Muscle of leg (tissue), 11 donors: Measurements from ENCODE around the gene FOSL2. TPM values are rescaled to one million over a fixed set of nuclear protein-coding genes. Genes with fewer than 3 reads are reported as not detected.
A peak's percentile ranks its signal among the peaks of the same experiment; 100 is the strongest.
"Not testable (repeated sequence)": the region's sequence is repeated elsewhere in the genome, so short reads cannot be mapped to it uniquely, and the experiment has no call there.

Experiments used
- DNase-seq: peaks from one replicate; pipeline ENCODE4 v3.0.0; 2013
- H3K27ac ChIP-seq: one replicate; pipeline ENCODE4 v1.5.1; 2013; ENCODE audit warnings: mild to moderate bottlenecking, low read length, control low read depth
- H3K27me3 ChIP-seq: one replicate; pipeline ENCODE4 v1.6.1; 2013; ENCODE audit warnings: low read length; ENCODE audit not compliant: control insufficient read depth, insufficient read depth
- H3K36me3 ChIP-seq: one replicate; pipeline ENCODE4 v1.6.1; 2013; ENCODE audit warnings: low read length; ENCODE audit not compliant: control insufficient read depth, insufficient read depth
- H3K4me1 ChIP-seq: one replicate; pipeline ENCODE4 v1.6.1; 2013; ENCODE audit warnings: low read length; ENCODE audit not compliant: control insufficient read depth, insufficient read depth
- H3K4me3 ChIP-seq: one replicate; pipeline ENCODE4 v1.5.1; 2013; ENCODE audit warnings: low read length, control low read depth
- H3K9me3 ChIP-seq: replicated peaks from 2 replicates; pipeline ENCODE4 v1.6.1; 2013; ENCODE audit warnings: low read depth, low read length; ENCODE audit not compliant: control insufficient read depth
- WGBS: methylation state at CpG from one replicate; pipeline ENCODE4 v1.1.5; 2013; ENCODE audit warnings: missing lambda C conversion rate; ENCODE audit not compliant: insufficient coverage; 5-methylcytosine and 5-hydroxymethylcytosine counted together
- polyA plus RNA-seq, 8 donors: library from polyadenylated mRNA; unstranded; fragments of 120-200 nt; gene quantifications; one replicate each; pipeline versions ENCODE4 v1.2.1 to v1.2.3, GENCODE V29; 2013; ENCODE audit warnings: inconsistent platforms in 1 of 8, low replicate concordance in 1 of 8; ENCODE audit not compliant: insufficient read length in 8 of 8, insufficient read depth in 1 of 8
- total RNA-seq: library from RNA; stranded (reverse); fragments of 120-200 nt; gene quantifications from one replicate; pipeline ENCODE4 v1.2.4, GENCODE V29; 2013

FOSL2 gene
- total and polyA plus RNA-seq, 9 donors, result 11.0 to 25.6 (median 14.8) TPM

- no peak overlapping the region for H3K4me3 ChIP-seq
- WGBS, result 86% methylated on average over 8 of the region's 11 CpGs
- H3K4me1 ChIP-seq, result peaks cover 63% of the 10 kb centered on the region
Observed at GRCh38 chr2:28363686-28364280, 28.9 kb upstream of the FOSL2 start.

GRCh38 chr2:28364610-28365009, 28.0 kb upstream of the FOSL2 start:
- H3K4me1 ChIP-seq, result peaks cover 58% of the 10 kb centered on the region
- H3K9me3 ChIP-seq, result no peaks in the 10 kb centered on the region
- peak overlapping the region; percentile 49 for H3K27ac ChIP-seq
- DNase-seq, result no peak
- H3K27me3 ChIP-seq, result no peaks in the 10 kb centered on the region
- no CpG with 5 or more reads among the region's 3 CpGs for WGBS
- no peak overlapping the region for H3K4me3 ChIP-seq
- H3K36me3 ChIP-seq, result no peaks in the 10 kb centered on the region

More at GRCh38 chr2:28363686-28364280, 28.9 kb upstream of the FOSL2 start:
- DNase-seq, result no peak
- Histone ChIP-seq H3K36me3 (no peaks in the 10 kb centered on the region), H3K9me3 (no peaks in the 10 kb centered on the region), H3K27ac (no peak overlapping the region), H3K27me3 (no peaks in the 10 kb centered on the region)

DNA sequence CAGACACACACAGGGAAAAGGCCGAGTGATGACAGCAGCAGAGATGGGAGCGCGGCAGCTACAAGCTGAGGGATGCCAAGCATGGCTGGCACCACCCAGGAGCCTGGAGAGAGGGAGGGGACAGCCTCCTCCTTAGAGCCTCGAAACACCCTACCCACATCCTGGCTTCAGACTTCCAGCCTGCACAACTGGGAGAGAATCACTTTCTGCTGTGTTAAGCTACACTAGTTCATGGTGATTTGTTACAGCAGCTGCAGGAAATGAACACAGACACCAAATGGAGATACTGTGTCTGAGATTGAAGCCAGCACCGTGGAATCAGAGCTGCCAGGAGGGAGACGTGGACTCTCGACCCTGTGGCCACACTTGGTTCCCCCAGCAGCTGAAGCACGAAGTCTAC, 27.5 kb upstream of the FOSL2 start:
- 25% methylated on average over 5 of the region's 8 CpGs for WGBS
- H3K4me3 ChIP-seq, result no peak overlapping the region
- peaks cover 58% of the 10 kb centered on the region for H3K4me1 ChIP-seq
- no peaks in the 10 kb centered on the region for H3K36me3 ChIP-seq
- peak; percentile 87 for DNase-seq
- H3K27ac ChIP-seq, result peak overlapping the region; percentile 49
- no peaks in the 10 kb centered on the region for H3K27me3 ChIP-seq
- no peaks in the 10 kb centered on the region for H3K9me3 ChIP-seq

GRCh38 chr2:28366149-28366495, 26.5 kb upstream of the FOSL2 start:
- H3K36me3 ChIP-seq, result no peaks in the 10 kb centered on the region
- H3K27ac ChIP-seq, result no peak overlapping the region
- no peaks in the 10 kb centered on the region for H3K27me3 ChIP-seq
- no peak overlapping the region for H3K4me3 ChIP-seq
- H3K9me3 ChIP-seq, result no peaks in the 10 kb centered on the region
- peaks cover 51% of the 10 kb centered on the region for H3K4me1 ChIP-seq
- 89% methylated on average over 7 of the region's 10 CpGs for WGBS
- no peak for DNase-seq

- no peak overlapping the region for H3K27ac ChIP-seq
- no peak for DNase-seq
- peaks cover 47% of the 10 kb centered on the region for H3K4me1 ChIP-seq
- H3K9me3 ChIP-seq, result no peaks in the 10 kb centered on the region
- H3K4me3 ChIP-seq, result no peak overlapping the region
- no peaks in the 10 kb centered on the region for H3K27me3 ChIP-seq
- 59% methylated on average over 13 of the region's 19 CpGs for WGBS
- no peaks in the 10 kb centered on the region for H3K36me3 ChIP-seq
Observed at GRCh38 chr2:28366496-28367282, 26.0 kb upstream of the FOSL2 start.

- H3K27me3 ChIP-seq, result no peaks in the 10 kb centered on the region
- WGBS, result 75% methylated on average over 11 of the region's 19 CpGs
- peaks cover 38% of the 10 kb centered on the region for H3K4me1 ChIP-seq
- H3K4me3 ChIP-seq, result no peak overlapping the region
- DNase-seq, result no peak
- no peak overlapping the region for H3K27ac ChIP-seq
- H3K36me3 ChIP-seq, result no peaks in the 10 kb centered on the region
- H3K9me3 ChIP-seq, result no peaks in the 10 kb centered on the region
Observed at GRCh38 chr2:28367667-28368356, 24.8 kb upstream of the FOSL2 start.

- Histone ChIP-seq H3K36me3 (no peaks in the 10 kb centered on the region), H3K4me3 (no peak overlapping the region), H3K4me1 (peaks cover 35% of the 10 kb centered on the region), H3K27me3 (no peaks in the 10 kb centered on the region), H3K9me3 (no peaks in the 10 kb centered on the region), H3K27ac (no peak overlapping the region)
- DNase-seq, result no peak
- 95% methylated on average over 7 of the region's 9 CpGs for WGBS
Observed at GRCh38 chr2:28368357-28368798, 24.3 kb upstream of the FOSL2 start.

DNA sequence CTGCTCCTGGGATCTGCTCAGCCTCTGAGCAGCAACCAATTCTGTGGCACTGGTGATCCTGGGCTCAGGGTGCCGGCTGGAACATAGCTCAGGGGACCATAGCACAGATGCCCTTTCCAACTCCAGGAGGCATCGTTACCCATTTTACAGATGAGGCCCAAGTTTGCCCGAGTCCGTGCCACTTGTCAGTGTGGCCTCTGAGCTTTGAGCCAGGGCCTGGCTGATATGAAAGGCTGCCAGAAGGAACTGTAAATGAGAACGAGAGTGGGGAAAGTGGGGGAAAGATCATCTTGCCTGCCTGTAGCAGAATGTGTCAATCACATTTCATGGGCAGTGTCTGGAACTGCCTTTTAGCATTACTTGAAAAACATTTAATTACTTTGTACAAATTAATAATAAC, 23.3 kb upstream of the FOSL2 start:
- Histone ChIP-seq H3K4me3 (no peak overlapping the region), H3K27ac (no peak overlapping the region), H3K27me3 (no peaks in the 10 kb centered on the region), H3K36me3 (no peaks in the 10 kb centered on the region), H3K4me1 (peaks cover 30% of the 10 kb centered on the region), H3K9me3 (no peaks in the 10 kb centered on the region)
- WGBS, result 53% methylated on average over 4 of the region's 5 CpGs
- no peak for DNase-seq

DNA sequence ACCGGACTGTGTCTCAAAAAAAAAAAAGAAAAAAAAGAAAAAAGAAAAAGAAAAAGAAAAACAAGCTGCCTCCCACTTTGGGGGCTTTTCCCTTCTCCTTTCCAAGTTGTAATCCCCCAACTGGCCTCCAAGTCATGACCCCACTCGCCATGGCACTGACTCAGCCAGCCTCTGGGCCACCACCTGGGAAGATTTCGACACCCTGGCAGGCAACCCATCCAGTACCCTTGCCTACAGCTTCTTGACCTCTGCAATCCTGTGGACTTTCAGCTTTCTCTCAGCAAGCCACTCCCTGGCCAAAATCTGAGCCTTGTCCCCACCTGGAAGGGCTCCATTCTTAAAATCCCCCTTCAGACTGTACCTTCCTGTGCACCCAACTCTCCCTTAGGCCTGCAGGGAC, 22.3 kb upstream of the FOSL2 start:
- Histone ChIP-seq H3K27ac (no peak overlapping the region), H3K36me3 (no peaks in the 10 kb centered on the region), H3K27me3 (no peaks in the 10 kb centered on the region), H3K4me1 (peaks cover 20% of the 10 kb centered on the region), H3K4me3 (no peak overlapping the region), H3K9me3 (no peaks in the 10 kb centered on the region)
- DNase-seq, result no peak
- 69% methylated on average over 2 of the region's 3 CpGs for WGBS

- not testable (repeated sequence) for H3K27me3 ChIP-seq, DNase-seq, H3K4me1 ChIP-seq, H3K9me3 ChIP-seq, H3K4me3 ChIP-seq, H3K36me3 ChIP-seq, H3K27ac ChIP-seq
- no CpG with 5 or more reads among the region's 4 CpGs for WGBS
Observed at GRCh38 chr2:28371728-28372127, 20.9 kb upstream of the FOSL2 start.
